HFFc6 (cell line): ENCODE results near the gene LMNB1. TPM values are rescaled to one million over a fixed set of nuclear protein-coding genes. Genes with fewer than 3 reads are reported as not detected.
"Not testable (repeated sequence)": the region's sequence is repeated elsewhere in the genome, so short reads cannot be mapped to it uniquely, and the experiment has no call there.

ENCODE experiments used
- DNase-seq: peaks from one replicate; pipeline ENCODE4 v3.0.0-alpha.2; 2018
- H3K27ac Mint-ChIP-seq: 2 replicates; pipeline ENCODE4 v1.8.0; 2020; ENCODE audit warnings: mild to moderate bottlenecking, mixed read lengths
- H3K27me3 Mint-ChIP-seq: 2 replicates; pipeline ENCODE4 v1.8.0; 2021; ENCODE audit warnings: mild to moderate bottlenecking, moderate library complexity, mixed read lengths; ENCODE audit not compliant: insufficient read depth
- H3K36me3 Mint-ChIP-seq: 2 replicates; pipeline ENCODE4 v1.8.0; 2021; ENCODE audit warnings: low read depth, mixed read lengths
- H3K4me1 Mint-ChIP-seq: 2 replicates; pipeline ENCODE4 v1.8.0; 2020; ENCODE audit warnings: low read depth, mixed read lengths
- H3K4me3 Mint-ChIP-seq: 2 replicates; pipeline ENCODE4 v1.8.0; 2020; ENCODE audit warnings: mild to moderate bottlenecking, moderate library complexity, mixed read lengths
- H3K9me3 Mint-ChIP-seq: 2 replicates; pipeline ENCODE4 v1.8.0; 2020; ENCODE audit warnings: mild to moderate bottlenecking, mixed read lengths
- CTCF ChIP-seq: fragments of 200-600 bp; sonication (generic); IDR thresholded peaks from 2 replicates; pipeline ENCODE4 v1.5.0; 2021; ENCODE audit warnings: antibody characterized with exemption, mild to moderate bottlenecking
- total RNA-seq, 6 experiments: library from RNA; stranded (reverse); fragmentation: NEBNext Ultra II Directional; extraction: Animal tissue kit (Norgen Biotek cat#: 25700); gene quantifications; 2 replicates in 1 of 6; 3 replicates in 5 of 6; pipeline ENCODE4 v1.2.3, GENCODE V29; 2021

The LMNB1 gene
- total RNA-seq, 6 experiments from 2014 or later, result 26.2 to 55.4 (median 51.0) TPM

GRCh38 chr5:126754609-126755008, 22.3 kb upstream of the LMNB1 start:
- no peak overlapping the region for H3K4me3 Mint-ChIP-seq
- TF ChIP-seq CTCF, result no peak
- H3K9me3 Mint-ChIP-seq, result no peaks in the 10 kb centered on the region
- DNase-seq, result no peak
- H3K27ac Mint-ChIP-seq, result no peak overlapping the region
- no peaks in the 10 kb centered on the region for H3K4me1 Mint-ChIP-seq
- no peaks in the 10 kb centered on the region for H3K36me3 Mint-ChIP-seq
- peaks cover 16% of the 10 kb centered on the region for H3K27me3 Mint-ChIP-seq

GRCh38 chr5:126755593-126755992, 21.3 kb upstream of the LMNB1 start:
- Mint-ChIP-seq H3K27ac (no peak overlapping the region), H3K9me3 (no peaks in the 10 kb centered on the region), H3K4me1 (no peaks in the 10 kb centered on the region), H3K27me3 (peaks cover 13% of the 10 kb centered on the region), H3K36me3 (no peaks in the 10 kb centered on the region), H3K4me3 (no peak overlapping the region)
- no peak for DNase-seq
- TF ChIP-seq CTCF, result no peak

GRCh38 chr5:126757713-126758357, 19.1 kb upstream of the LMNB1 start:
- Mint-ChIP-seq H3K27ac (no peak overlapping the region), H3K4me1 (no peaks in the 10 kb centered on the region), H3K4me3 (no peak overlapping the region), H3K27me3 (peaks cover 4% of the 10 kb centered on the region), H3K9me3 (no peaks in the 10 kb centered on the region), H3K36me3 (no peaks in the 10 kb centered on the region)
- no peak for TF ChIP-seq CTCF
- DNase-seq, result no peak

GRCh38 chr5:126763371-126763770, 13.6 kb upstream of the LMNB1 start:
- H3K27ac Mint-ChIP-seq, result no peak overlapping the region
- no peak overlapping the region for H3K4me3 Mint-ChIP-seq
- DNase-seq, result no peak
- no peaks in the 10 kb centered on the region for H3K4me1 Mint-ChIP-seq
- no peaks in the 10 kb centered on the region for H3K36me3 Mint-ChIP-seq
- H3K9me3 Mint-ChIP-seq, result no peaks in the 10 kb centered on the region
- no peak for TF ChIP-seq CTCF
- H3K27me3 Mint-ChIP-seq, result no peaks in the 10 kb centered on the region; the same call in 1 of the 2 replicates

- Mint-ChIP-seq H3K4me3 (no peak overlapping the region), H3K27ac (no peak overlapping the region), H3K36me3 (no peaks in the 10 kb centered on the region), H3K9me3 (no peaks in the 10 kb centered on the region), H3K27me3 (peaks cover 2% of the 10 kb centered on the region; the same call in 1 of the 2 replicates), H3K4me1 (no peaks in the 10 kb centered on the region)
- DNase-seq, result no peak
- no peak for TF ChIP-seq CTCF
These were observed 7.2 kb upstream of the LMNB1 start for GRCh38 chr5:126769703-126770102.

GRCh38 chr5:126773536-126773935, 3.4 kb upstream of the LMNB1 start:
- not testable (repeated sequence) for H3K36me3 Mint-ChIP-seq, H3K27ac Mint-ChIP-seq, H3K9me3 Mint-ChIP-seq, H3K4me1 Mint-ChIP-seq, DNase-seq, H3K4me3 Mint-ChIP-seq, H3K27me3 Mint-ChIP-seq

GRCh38 chr5:126774595-126774994, 2.3 kb upstream of the LMNB1 start:
- DNase-seq, H3K4me3 Mint-ChIP-seq, H3K27ac Mint-ChIP-seq, H3K27me3 Mint-ChIP-seq, H3K9me3 Mint-ChIP-seq, H3K36me3 Mint-ChIP-seq: not testable (repeated sequence)
- peaks cover 16% of the 10 kb centered on the region for H3K4me1 Mint-ChIP-seq
